Measurements from ENCODE around the gene AFAP1L2.

The AFAP1L2 gene

DNA sequence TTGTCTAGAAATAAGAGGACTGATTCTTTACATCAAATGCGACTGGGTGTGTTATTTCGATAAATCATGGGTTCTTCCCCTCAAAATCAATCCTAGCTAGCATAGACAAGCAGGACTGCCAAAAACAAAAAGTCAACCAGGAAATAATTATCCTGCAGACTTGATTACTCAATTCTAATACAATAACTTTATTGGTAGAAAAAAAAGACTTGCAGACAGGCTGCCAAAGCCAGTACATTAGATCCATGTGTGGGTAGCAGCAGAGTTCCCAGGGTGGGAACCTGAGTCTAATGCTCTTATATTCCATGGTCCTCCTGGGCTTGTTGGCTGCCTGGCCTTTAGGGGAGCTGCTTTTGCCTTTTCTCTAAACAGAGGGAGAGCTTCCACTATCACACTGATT, 7.8 kb downstream of the AFAP1L2 start:
- TF ChIP-seq, protein P1, sequence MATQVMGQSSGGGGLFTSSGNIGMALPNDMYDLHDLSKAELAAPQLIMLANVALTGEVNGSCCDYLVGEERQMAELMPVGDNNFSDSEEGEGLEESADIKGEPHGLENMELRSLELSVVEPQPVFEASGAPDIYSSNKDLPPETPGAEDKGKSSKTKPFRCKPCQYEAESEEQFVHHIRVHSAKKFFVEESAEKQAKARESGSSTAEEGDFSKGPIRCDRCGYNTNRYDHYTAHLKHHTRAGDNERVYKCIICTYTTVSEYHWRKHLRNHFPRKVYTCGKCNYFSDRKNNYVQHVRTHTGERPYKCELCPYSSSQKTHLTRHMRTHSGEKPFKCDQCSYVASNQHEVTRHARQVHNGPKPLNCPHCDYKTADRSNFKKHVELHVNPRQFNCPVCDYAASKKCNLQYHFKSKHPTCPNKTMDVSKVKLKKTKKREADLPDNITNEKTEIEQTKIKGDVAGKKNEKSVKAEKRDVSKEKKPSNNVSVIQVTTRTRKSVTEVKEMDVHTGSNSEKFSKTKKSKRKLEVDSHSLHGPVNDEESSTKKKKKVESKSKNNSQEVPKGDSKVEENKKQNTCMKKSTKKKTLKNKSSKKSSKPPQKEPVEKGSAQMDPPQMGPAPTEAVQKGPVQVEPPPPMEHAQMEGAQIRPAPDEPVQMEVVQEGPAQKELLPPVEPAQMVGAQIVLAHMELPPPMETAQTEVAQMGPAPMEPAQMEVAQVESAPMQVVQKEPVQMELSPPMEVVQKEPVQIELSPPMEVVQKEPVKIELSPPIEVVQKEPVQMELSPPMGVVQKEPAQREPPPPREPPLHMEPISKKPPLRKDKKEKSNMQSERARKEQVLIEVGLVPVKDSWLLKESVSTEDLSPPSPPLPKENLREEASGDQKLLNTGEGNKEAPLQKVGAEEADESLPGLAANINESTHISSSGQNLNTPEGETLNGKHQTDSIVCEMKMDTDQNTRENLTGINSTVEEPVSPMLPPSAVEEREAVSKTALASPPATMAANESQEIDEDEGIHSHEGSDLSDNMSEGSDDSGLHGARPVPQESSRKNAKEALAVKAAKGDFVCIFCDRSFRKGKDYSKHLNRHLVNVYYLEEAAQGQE (IDR thresholded peaks at IDR 0.05; ENCODE audit: low read depth) = no peak

DNA sequence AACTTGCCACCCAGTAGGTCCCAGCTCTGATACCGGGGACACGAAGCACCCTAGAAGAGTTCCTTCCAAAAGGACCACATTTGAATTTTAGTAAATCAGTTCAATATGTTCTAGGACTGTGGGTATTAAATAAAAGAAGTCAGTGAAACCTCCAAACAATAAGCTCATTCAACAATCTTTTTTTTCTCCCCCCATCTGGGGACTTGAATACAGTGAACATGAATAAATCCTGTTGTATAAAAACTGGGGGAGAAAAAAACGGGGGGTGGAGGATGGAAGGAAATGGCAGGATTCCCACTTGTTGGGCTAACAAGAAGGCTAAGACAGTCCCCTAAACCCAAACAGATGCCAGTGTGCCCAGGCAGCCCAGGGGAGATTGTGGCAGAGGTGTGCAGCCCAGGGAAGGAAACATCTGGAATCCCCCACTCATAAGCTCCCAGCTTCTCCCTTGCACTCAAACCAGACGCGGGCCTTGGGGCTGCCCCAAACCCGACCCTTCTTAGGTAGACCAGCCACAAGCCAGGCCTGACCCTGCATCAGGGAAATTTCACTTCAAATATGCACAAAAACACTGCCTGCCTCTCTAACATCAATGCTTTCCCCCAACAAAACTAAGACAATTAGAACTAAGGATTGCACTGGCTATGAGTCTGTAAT, 8.8 kb downstream of the AFAP1L2 start:
- TF ChIP-seq YY1 (IDR thresholded peaks at IDR 0.05; ENCODE audit: low read depth) = no peak
- TF ChIP-seq TCF12 (IDR thresholded peaks at IDR 0.05; ENCODE audit: low read depth) = no peak
- TF ChIP-seq, protein P1 (IDR thresholded peaks at IDR 0.05; ENCODE audit: low read depth) = no peak
- TF ChIP-seq FOXM1 (IDR thresholded peaks at IDR 0.05; ENCODE audit: borderline replicate concordance, low read depth) = no peak
- TF ChIP-seq CEBPB (IDR thresholded peaks at IDR 0.05) = no peak
- TF ChIP-seq, protein P2, sequence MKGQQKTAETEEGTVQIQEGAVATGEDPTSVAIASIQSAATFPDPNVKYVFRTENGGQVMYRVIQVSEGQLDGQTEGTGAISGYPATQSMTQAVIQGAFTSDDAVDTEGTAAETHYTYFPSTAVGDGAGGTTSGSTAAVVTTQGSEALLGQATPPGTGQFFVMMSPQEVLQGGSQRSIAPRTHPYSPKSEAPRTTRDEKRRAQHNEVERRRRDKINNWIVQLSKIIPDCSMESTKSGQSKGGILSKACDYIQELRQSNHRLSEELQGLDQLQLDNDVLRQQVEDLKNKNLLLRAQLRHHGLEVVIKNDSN (IDR thresholded peaks at IDR 0.05) = no peak
- no peak for TF ChIP-seq RAD21 (IDR thresholded peaks at IDR 0.05; ENCODE audit: low read depth)
- TF ChIP-seq TAF1 (IDR thresholded peaks at IDR 0.05; ENCODE audit: low read depth) = no peak
- TF ChIP-seq ZBTB7A (IDR thresholded peaks at IDR 0.05; ENCODE audit: low read depth) = no peak
- no peak for TF ChIP-seq NFIC (IDR thresholded peaks at IDR 0.05)
- TF ChIP-seq TEAD4 (IDR thresholded peaks at IDR 0.05) = no peak
- TF ChIP-seq EGR1 (IDR thresholded peaks at IDR 0.05) = no peak
- TF ChIP-seq EP300 (IDR thresholded peaks at IDR 0.05; ENCODE audit: borderline replicate concordance) = no peak
- TF ChIP-seq CREB1 (IDR thresholded peaks at IDR 0.05; ENCODE audit: low read depth) = no peak
- no peak for TF ChIP-seq MAX (IDR thresholded peaks at IDR 0.05)

GRCh38 chr10:114394531-114394930, 9.8 kb downstream of the AFAP1L2 start:
- no peak for TF ChIP-seq CEBPB (IDR thresholded peaks at IDR 0.05)
- TF ChIP-seq ZBTB7A (IDR thresholded peaks at IDR 0.05; ENCODE audit: low read depth) = no peak
- TF ChIP-seq YY1 (IDR thresholded peaks at IDR 0.05; ENCODE audit: low read depth) = no peak
- no peak for TF ChIP-seq CREB1 (IDR thresholded peaks at IDR 0.05; ENCODE audit: low read depth)
- TF ChIP-seq EP300 (IDR thresholded peaks at IDR 0.05; ENCODE audit: borderline replicate concordance) = no peak
- no peak for TF ChIP-seq MAX (IDR thresholded peaks at IDR 0.05)
- no peak for TF ChIP-seq TAF1 (IDR thresholded peaks at IDR 0.05; ENCODE audit: low read depth)
- no peak for TF ChIP-seq TEAD4 (IDR thresholded peaks at IDR 0.05)
- TF ChIP-seq NFIC (IDR thresholded peaks at IDR 0.05) = no peak
- TF ChIP-seq, protein P2 (IDR thresholded peaks at IDR 0.05) = no peak
- TF ChIP-seq EGR1 (IDR thresholded peaks at IDR 0.05) = no peak
- TF ChIP-seq RAD21 (IDR thresholded peaks at IDR 0.05; ENCODE audit: low read depth) = no peak
- TF ChIP-seq TCF12 (IDR thresholded peaks at IDR 0.05; ENCODE audit: low read depth) = no peak
- TF ChIP-seq, protein P1 (IDR thresholded peaks at IDR 0.05; ENCODE audit: low read depth) = no peak
- TF ChIP-seq FOXM1 (IDR thresholded peaks at IDR 0.05; ENCODE audit: borderline replicate concordance, low read depth) = no peak

- TF ChIP-seq TEAD4 (IDR thresholded peaks at IDR 0.05) (no peak), TCF12 (IDR thresholded peaks at IDR 0.05; ENCODE audit: low read depth) (no peak), NFIC (IDR thresholded peaks at IDR 0.05) (no peak), EGR1 (IDR thresholded peaks at IDR 0.05) (no peak), YY1 (IDR thresholded peaks at IDR 0.05; ENCODE audit: low read depth) (no peak), FOXM1 (IDR thresholded peaks at IDR 0.05; ENCODE audit: borderline replicate concordance, low read depth) (no peak), MAX (IDR thresholded peaks at IDR 0.05) (no peak), ZBTB7A (IDR thresholded peaks at IDR 0.05; ENCODE audit: low read depth) (no peak), RAD21 (IDR thresholded peaks at IDR 0.05; ENCODE audit: low read depth) (no peak), TAF1 (IDR thresholded peaks at IDR 0.05; ENCODE audit: low read depth) (no peak), CREB1 (IDR thresholded peaks at IDR 0.05; ENCODE audit: low read depth) (no peak), EP300 (IDR thresholded peaks at IDR 0.05; ENCODE audit: borderline replicate concordance) (no peak; the same call in 1 of the 2 replicates), CEBPB (IDR thresholded peaks at IDR 0.05) (no peak)
- TF ChIP-seq, protein P1 (IDR thresholded peaks at IDR 0.05; ENCODE audit: low read depth) = no peak
- TF ChIP-seq, protein P2 (IDR thresholded peaks at IDR 0.05) = no peak
These were observed 10.4 kb downstream of the AFAP1L2 start for GRCh38 chr10:114393886-114394285.
